H9 (cell line): ENCODE results near the gene NCBP3. TPM values are rescaled to one million over a fixed set of nuclear protein-coding genes. Genes with fewer than 3 reads are reported as not detected.

Experiments used
- DNase-seq: peaks from one replicate; pipeline ENCODE4 v3.0.0-alpha.2; 2017
- H2AFZ ChIP-seq: one replicate; pipeline ENCODE4 v1.6.1; 2013; ENCODE audit warnings: mild to moderate bottlenecking, low read length, control low read depth, moderate library complexity
- H2AK5ac ChIP-seq: 2 replicates; pipeline ENCODE4 v1.6.1; 2013; ENCODE audit warnings: low read length, control low read depth, mixed read lengths; ENCODE audit not compliant: insufficient read length
- H2BK120ac ChIP-seq: one replicate; pipeline ENCODE4 v1.6.1; 2013; ENCODE audit warnings: low read depth, mild to moderate bottlenecking, low read length, control low read depth, inconsistent platforms; ENCODE audit not compliant: poor library complexity, severe bottlenecking
- H2BK12ac ChIP-seq: 2 replicates; pipeline ENCODE4 v1.6.1; 2013; ENCODE audit warnings: low read length, control low read depth, mixed read lengths, low read depth; ENCODE audit not compliant: insufficient read length
- H2BK15ac ChIP-seq: 2 replicates; pipeline ENCODE4 v1.6.1; 2013; ENCODE audit warnings: low read depth, low read length, control low read depth
- H2BK20ac ChIP-seq: one replicate; pipeline ENCODE4 v1.6.1; 2013; ENCODE audit warnings: low read depth, mild to moderate bottlenecking, low read length, control low read depth, inconsistent platforms; ENCODE audit not compliant: poor library complexity, severe bottlenecking
- H2BK5ac ChIP-seq: 2 replicates; pipeline ENCODE4 v1.6.1; 2013; ENCODE audit warnings: low read length, control low read depth, mixed read lengths; ENCODE audit not compliant: insufficient read length
- H3K14ac ChIP-seq: 2 replicates; pipeline ENCODE4 v1.6.1; 2013; ENCODE audit warnings: low read length, control low read depth; ENCODE audit not compliant: insufficient read depth
- H3K18ac ChIP-seq: 2 replicates; pipeline ENCODE4 v1.6.1; 2013; ENCODE audit warnings: low read depth, mild to moderate bottlenecking, mixed read lengths, low read length, control low read depth; ENCODE audit not compliant: insufficient read length
- H3K23ac ChIP-seq: 2 replicates; pipeline ENCODE4 v1.6.1; 2013; ENCODE audit warnings: low read length, control low read depth, mixed read lengths, low read depth; ENCODE audit not compliant: insufficient read length
- H3K23me2 ChIP-seq: 2 replicates; pipeline ENCODE4 v1.6.1; 2013; ENCODE audit warnings: low read depth, mild to moderate bottlenecking, mixed read lengths, low read length, control low read depth; ENCODE audit not compliant: insufficient read length, poor library complexity, severe bottlenecking
- H3K27ac ChIP-seq: 2 replicates; pipeline ENCODE4 v1.5.1; 2013; ENCODE audit warnings: low read length, control low read depth, mixed read lengths, low read depth; ENCODE audit not compliant: insufficient read length
- H3K27me3 ChIP-seq: 2 replicates; pipeline ENCODE4 v1.6.1; 2013; ENCODE audit warnings: low read length, control low read depth, inconsistent platforms; ENCODE audit not compliant: insufficient read depth
- H3K4ac ChIP-seq: 2 replicates; pipeline ENCODE4 v1.6.1; 2013; ENCODE audit warnings: low read depth, mild to moderate bottlenecking, control low read depth, inconsistent platforms, low read length, moderate library complexity
- H3K4me1 ChIP-seq: 2 replicates; pipeline ENCODE4 v1.6.1; 2013; ENCODE audit warnings: low read length, control low read depth, inconsistent platforms; ENCODE audit not compliant: insufficient read depth
- H3K4me2 ChIP-seq: 2 replicates; pipeline ENCODE4 v1.6.1; 2013; ENCODE audit warnings: low read length, control low read depth, mixed read lengths; ENCODE audit not compliant: insufficient read length, insufficient read depth
- H3K56ac ChIP-seq: 2 replicates; pipeline ENCODE4 v1.6.1; 2013; ENCODE audit warnings: low read depth, mild to moderate bottlenecking, mixed read lengths, low read length, control low read depth; ENCODE audit not compliant: insufficient read length
- H3K79me1 ChIP-seq: 2 replicates; pipeline ENCODE4 v1.6.1; 2013; ENCODE audit warnings: low read depth, mild to moderate bottlenecking, moderate library complexity, low read length, control low read depth, inconsistent platforms; ENCODE audit not compliant: insufficient read depth, poor library complexity, severe bottlenecking
- H3K79me2 ChIP-seq: 2 replicates; pipeline ENCODE4 v1.6.1; 2013; ENCODE audit warnings: low read length, control low read depth, inconsistent platforms; ENCODE audit not compliant: insufficient read depth
- H3K9ac ChIP-seq: 2 replicates; pipeline ENCODE4 v1.6.1; 2013; ENCODE audit warnings: low read length, control low read depth, mixed read lengths; ENCODE audit not compliant: insufficient read length; ENCODE audit errors: extremely low read depth
- H3K9me3 ChIP-seq: one replicate; pipeline ENCODE4 v1.6.1; 2013; ENCODE audit warnings: low read depth, low read length, inconsistent platforms; ENCODE audit not compliant: control insufficient read depth
- H3T11ph ChIP-seq: one replicate; pipeline ENCODE4 v1.6.1; 2013; ENCODE audit warnings: mild to moderate bottlenecking, low read length, control low read depth, inconsistent platforms
- H4K20me1 ChIP-seq: one replicate; pipeline ENCODE4 v1.6.1; 2013; ENCODE audit not compliant: control insufficient read depth, insufficient read length, insufficient read depth
- H4K5ac ChIP-seq: 2 replicates; pipeline ENCODE4 v1.6.1; 2013; ENCODE audit warnings: low read depth, mild to moderate bottlenecking, mixed read lengths, low read length, control low read depth; ENCODE audit not compliant: insufficient read length
- H4K8ac ChIP-seq: replicated peaks from 2 replicates; pipeline ENCODE4 v1.6.1; 2013; ENCODE audit warnings: low read length, control low read depth, mixed read lengths, low read depth; ENCODE audit not compliant: insufficient read length
- H4K91ac ChIP-seq: 2 replicates; pipeline ENCODE4 v1.6.1; 2013; ENCODE audit warnings: low read depth, mild to moderate bottlenecking, moderate library complexity, mixed read lengths, low read length, control low read depth; ENCODE audit not compliant: insufficient read length
- H3K27ac Mint-ChIP-seq, 3 experiments: 2 replicates in 2 of 3; 3 replicates in 1 of 3; pipeline ENCODE4 v1.8.0; 2020 to 2021; ENCODE audit warnings: mixed read lengths in 3 of 3, mild to moderate bottlenecking in 1 of 3, moderate library complexity in 1 of 3
- H3K27me3 Mint-ChIP-seq: 2 replicates; pipeline ENCODE4 v1.8.0; 2021; ENCODE audit warnings: low read depth, mild to moderate bottlenecking, moderate library complexity, mixed read lengths
- H3K36me3 Mint-ChIP-seq, 3 experiments: 2 replicates in 2 of 3; 3 replicates in 1 of 3; pipeline ENCODE4 v1.8.0; 2020 to 2021; ENCODE audit warnings: low read depth in 3 of 3, mixed read lengths in 3 of 3; ENCODE audit not compliant: insufficient read depth in 1 of 3
- H3K4me1 Mint-ChIP-seq, 2 experiments: 2 replicates each; pipeline ENCODE4 v1.8.0; 2020; ENCODE audit warnings: mixed read lengths in 2 of 2
- H3K4me3 Mint-ChIP-seq, 2 experiments: 2 replicates in 1 of 2; 3 replicates in 1 of 2; pipeline ENCODE4 v1.8.0; 2020 to 2021; ENCODE audit warnings: mild to moderate bottlenecking in 2 of 2, mixed read lengths in 2 of 2, moderate library complexity in 1 of 2
- H3K9me3 Mint-ChIP-seq, 2 experiments: 2 replicates in 1 of 2; 3 replicates in 1 of 2; pipeline ENCODE4 v1.8.0; 2020; ENCODE audit warnings: mild to moderate bottlenecking in 2 of 2, mixed read lengths in 2 of 2, moderate library complexity in 1 of 2
- CTCF ChIP-seq: fragments of 200-600 bp; sonication (generic); conservative IDR thresholded peaks from 3 replicates; pipeline ENCODE4 v1.8.0; 2021; ENCODE audit warnings: antibody characterized with exemption, mild to moderate bottlenecking
- WGBS: extraction: QIAGEN DNeasy Blood & Tissue Kit; methylation state at CpG from one replicate; pipeline ENCODE4 v1.1.7; 2013; ENCODE audit warnings: missing lambda C conversion rate, low lambda C conversion rate, mixed read lengths; ENCODE audit not compliant: insufficient read length; ENCODE audit errors: extremely low coverage; 5-methylcytosine and 5-hydroxymethylcytosine counted together
- total RNA-seq: library from RNA; stranded (reverse); gene quantifications from 2 replicates; pipeline ENCODE4 v1.2.1, GENCODE V29; 2021

Gene NCBP3
- total RNA-seq, 1 experiment from 2014 or later, result 45.7 TPM

GRCh38 chr17:3801347-3801746, 44.7 kb downstream of the NCBP3 start:
- Histone ChIP-seq H3K27ac (no peak overlapping the region), H3K9ac (no peak overlapping the region), H3K14ac (no peak overlapping the region), H2AFZ (no peak overlapping the region), H3K27me3 (no peaks in the 10 kb centered on the region), H4K5ac (no peak overlapping the region), H3K23me2 (no peaks in the 10 kb centered on the region), H3K23ac (no peak overlapping the region), H2BK20ac (no peak overlapping the region), H4K20me1 (no peaks in the 10 kb centered on the region), H2BK5ac (no peak overlapping the region), H3K4me2 (no peak overlapping the region), H2AK5ac (no peak overlapping the region), H4K91ac (no peak overlapping the region), H3K4me1 (no peaks in the 10 kb centered on the region), H3K9me3 (no peaks in the 10 kb centered on the region), H3K56ac (no peak overlapping the region), H4K8ac (no peak overlapping the region), H2BK12ac (no peak overlapping the region), H2BK120ac (no peak overlapping the region), H3K4ac (no peak overlapping the region), H3K18ac (no peak overlapping the region), H3K79me1 (no peaks in the 10 kb centered on the region), H3T11ph (no peak overlapping the region), H2BK15ac (no peak overlapping the region), H3K79me2 (no peaks in the 10 kb centered on the region)
- Mint-ChIP-seq H3K27ac (no peak overlapping the region), H3K27me3 (no peaks in the 10 kb centered on the region; the same call in 1 of the 2 replicates), H3K4me1 (peaks cover 0 to 6% of the 10 kb centered on the region in 2 experiments; a peak in 1 of 4 replicates), H3K36me3 (peaks cover 1 to 22% (median 16%) of the 10 kb centered on the region in 3 experiments; a peak in 5 of 7 replicates), H3K9me3 (no peaks in the 10 kb centered on the region), H3K4me3 (no peak overlapping the region)
- no CpG with 5 or more reads among the region's 7 CpGs for WGBS
- no peak for TF ChIP-seq CTCF
- no peak for DNase-seq
